GM18868 (cell line): ENCODE results near the gene RTKN.
A peak's percentile ranks its signal among the peaks of the same experiment; 100 is the strongest.
"Not testable (repeated sequence)": the region's sequence is repeated elsewhere in the genome, so short reads cannot be mapped to it uniquely, and the experiment has no call there.

ENCODE experiments used
- ATAC-seq: cut with Tn5 transposase; IDR thresholded peaks from one replicate; pipeline ENCODE4 v1.9.1; 2021; ENCODE audit warnings: mild to moderate bottlenecking, moderate library complexity; ENCODE audit not compliant: unreplicated experiment

Gene RTKN

DNA sequence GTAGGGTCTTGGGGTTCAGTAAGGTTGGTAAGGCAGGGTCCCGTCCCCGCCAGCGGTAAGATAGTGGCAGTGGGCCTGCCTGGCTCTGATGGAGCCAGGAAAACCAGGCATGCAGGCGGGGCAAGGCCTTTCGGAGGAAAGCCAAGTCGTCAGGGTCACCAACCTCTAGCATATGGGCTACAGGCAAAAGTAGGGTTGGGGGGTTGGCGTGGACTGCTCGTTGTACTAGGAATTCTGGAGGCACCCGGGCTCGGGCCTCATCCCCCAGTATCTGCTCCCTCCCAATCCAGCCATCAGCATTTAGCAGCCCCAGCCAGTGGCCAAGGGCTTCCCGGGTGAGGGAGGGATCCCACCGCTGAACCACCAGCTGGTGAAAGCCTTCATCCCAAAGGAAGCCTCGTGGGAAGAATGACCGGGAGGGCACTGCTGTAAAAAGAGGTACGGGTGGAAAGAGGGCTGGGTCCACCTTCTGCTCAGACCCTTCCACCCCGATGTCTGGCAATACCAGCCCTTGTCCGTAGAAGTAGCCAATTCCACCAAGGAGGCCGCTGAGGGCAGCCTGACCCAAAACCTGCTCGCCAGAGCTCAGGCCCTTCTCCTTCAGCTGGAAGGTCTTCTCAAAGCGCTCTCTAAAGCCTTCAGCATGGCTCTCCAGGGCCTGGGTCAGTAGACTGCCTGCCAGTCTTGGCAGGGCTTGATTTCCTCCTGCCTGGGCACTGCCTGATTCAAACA, 20.5 kb upstream of the RTKN start:
- no peak for ATAC-seq

DNA sequence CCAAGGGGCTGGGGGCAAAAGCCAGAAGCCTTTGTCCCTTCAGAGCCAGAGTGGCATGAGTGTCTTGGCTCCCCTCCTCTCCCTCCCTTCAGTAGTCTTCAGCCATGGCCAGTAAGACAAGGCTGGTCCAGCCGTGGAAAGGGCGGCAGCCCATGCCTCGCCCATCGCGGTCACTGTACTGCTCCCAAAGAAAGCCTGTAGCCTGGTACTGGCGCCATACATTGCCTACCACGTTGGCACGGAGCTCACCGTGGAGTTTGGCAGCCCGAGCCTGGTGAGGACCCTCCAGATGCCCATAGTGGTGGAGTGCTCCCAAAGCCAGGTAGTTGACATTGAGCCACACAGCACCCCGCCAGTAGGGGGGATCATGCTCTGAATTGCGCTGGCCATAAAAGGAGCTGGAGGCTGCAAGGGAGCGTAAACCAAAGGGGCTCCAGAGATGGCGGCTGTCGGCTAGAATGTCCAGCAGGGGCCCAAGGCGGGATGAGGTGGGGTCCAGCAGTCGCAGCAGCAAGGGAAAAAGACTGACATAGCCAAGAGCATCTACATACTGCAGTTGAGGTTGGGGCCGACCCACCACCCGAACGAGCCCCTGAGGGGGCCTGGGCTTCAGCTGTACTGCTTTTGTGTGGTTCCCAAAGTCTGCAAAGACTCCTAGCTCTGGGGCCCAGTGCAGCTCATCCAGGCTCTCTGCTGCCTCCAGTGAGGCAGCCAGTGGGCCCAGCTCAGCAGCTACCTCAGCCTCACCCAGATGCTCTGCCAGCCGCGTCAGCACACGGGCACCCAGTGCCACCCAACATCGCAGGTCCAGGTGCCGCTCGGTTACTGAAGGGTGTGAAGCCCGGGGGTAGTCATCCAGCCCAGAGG, 19.7 kb upstream of the RTKN start:
- ATAC-seq: no peak

DNA sequence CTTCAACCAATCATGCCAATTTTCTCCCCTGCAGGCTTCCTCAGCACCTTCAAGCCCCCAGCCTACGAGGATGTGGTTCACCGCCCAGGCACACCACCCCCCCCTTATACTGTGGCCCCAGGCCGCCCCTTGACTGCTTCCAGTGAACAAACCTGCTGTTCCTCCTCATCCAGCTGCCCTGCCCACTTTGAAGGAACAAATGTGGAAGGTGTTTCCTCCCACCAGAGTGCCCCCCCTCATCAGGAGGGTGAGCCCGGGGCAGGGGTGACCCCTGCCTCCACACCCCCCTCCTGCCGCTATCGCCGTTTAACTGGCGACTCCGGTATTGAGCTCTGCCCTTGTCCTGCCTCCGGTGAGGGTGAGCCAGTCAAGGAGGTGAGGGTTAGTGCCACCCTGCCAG, 18.4 kb upstream of the RTKN start:
- not testable (repeated sequence) for ATAC-seq

DNA sequence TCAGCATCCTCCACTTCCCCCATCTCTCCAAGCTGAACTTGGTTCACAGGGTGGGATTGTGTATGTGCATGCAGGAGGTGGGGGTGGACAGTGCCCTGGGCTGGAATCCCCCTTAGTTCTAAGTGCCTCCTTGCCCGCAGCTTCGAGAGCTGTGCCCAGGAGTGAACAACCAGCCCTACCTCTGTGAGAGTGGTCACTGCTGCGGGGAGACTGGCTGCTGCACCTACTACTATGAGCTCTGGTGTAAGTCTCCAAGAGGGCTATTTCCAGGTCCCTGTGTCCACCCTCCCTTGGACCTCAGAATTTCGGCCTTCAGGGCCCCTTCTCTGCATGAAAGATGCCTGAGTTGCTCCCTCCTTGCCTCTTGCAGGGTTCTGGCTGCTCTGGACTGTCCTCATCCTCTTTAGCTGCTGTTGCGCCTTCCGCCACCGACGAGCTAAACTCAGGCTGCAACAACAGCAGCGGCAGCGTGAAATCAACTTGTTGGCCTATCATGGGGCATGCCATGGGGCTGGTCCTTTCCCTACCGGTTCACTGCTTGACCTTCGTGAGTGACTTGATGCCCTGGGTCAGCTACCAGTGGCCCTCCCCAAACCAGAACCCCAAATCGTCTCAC, 17.9 kb upstream of the RTKN start:
- not testable (repeated sequence) for ATAC-seq

DNA sequence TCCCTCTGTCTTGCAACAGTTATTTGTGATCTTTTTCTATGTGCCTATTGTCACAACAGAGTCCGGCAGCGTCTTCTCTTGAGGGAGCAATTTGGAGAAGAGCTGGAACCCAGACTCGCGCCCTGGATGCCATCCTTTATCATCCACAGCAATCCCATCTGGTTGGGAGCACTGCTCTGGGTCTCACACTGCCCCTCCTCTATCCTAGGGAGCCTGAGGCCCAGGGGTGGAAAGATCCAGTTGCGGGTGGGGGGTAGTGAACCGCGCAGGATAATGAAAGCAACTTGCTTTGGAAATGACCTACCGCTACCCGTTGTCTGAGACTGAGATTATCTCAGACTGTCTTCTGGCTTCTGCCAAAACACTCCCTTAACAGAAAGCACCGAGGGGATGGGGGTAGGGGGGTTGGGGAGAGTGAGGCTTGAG, 17.2 kb upstream of the RTKN start:
- no peak for ATAC-seq

DNA sequence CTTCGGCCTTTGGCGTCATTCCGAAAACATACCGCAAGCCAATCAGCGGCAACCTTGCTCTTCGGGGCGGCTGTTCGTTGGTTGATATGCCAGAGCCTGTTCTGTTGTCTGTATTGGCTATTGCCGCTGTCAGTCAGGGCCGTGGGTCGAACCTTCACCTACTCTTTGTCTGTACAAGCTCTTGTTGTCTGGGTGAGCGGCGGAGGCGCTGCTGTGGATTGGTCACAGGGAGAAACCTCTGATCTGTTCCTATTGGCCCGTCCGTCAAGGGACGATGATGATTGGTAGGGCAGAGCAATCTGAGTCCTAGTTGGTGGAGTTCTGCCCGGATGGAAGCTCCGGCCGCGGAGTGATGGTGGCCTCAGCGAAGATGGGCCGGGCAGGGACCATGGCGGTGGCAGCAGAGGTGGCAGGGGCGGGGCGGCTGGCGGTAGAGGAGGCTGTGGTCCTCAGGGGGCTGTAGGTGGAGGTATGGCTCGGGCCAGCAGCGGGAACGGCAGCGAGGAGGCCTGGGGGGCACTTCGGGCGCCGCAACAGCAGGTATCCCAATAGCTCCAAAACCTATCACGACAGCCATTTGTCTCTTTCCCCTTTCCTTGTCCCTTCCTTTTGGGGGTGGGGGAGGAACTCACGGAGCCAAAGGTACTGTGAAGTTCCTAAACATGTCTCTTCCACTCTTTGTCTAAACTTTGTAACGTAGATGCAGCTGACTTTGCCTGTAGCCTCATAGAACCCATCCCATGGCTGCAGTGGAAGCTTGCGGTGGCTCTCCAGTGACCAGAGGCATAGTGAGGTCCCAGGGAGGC, 16.6 kb upstream of the RTKN start, which contains the start of gene WBP1:
TSS of gene WBP1 (plus strand) at position 307 of the 806 bp plus-strand sequence. CDS start at position 472, 165 bp downstream.
- ATAC-seq: peak; percentile 80

DNA sequence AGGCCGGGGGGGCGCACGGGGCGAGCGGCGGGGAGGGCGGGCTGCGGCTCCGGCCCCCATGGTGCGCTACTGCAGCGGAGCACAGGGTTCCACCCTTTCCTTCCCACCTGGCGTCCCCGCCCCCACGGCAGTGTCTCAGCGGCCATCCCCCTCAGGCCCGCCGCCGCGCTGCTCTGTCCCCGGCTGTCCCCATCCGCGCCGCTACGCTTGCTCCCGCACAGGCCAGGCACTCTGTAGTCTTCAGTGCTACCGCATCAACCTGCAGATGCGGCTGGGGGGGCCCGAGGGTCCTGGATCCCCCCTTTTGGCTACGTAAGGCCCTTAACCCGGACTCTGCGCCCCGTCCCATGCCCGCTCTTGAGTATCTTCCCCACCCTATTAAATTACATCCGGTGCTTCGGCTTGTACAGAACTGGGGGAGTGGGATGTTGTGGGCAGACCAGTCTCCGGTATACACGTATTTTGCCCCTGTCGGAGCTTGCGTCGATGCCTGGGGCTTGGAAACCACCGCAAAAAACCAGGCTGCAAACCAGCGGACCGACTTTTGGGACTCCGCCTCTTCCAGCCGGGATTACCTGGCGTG, 15.9 kb upstream of the RTKN start:
- peak; percentile 31 for ATAC-seq

DNA sequence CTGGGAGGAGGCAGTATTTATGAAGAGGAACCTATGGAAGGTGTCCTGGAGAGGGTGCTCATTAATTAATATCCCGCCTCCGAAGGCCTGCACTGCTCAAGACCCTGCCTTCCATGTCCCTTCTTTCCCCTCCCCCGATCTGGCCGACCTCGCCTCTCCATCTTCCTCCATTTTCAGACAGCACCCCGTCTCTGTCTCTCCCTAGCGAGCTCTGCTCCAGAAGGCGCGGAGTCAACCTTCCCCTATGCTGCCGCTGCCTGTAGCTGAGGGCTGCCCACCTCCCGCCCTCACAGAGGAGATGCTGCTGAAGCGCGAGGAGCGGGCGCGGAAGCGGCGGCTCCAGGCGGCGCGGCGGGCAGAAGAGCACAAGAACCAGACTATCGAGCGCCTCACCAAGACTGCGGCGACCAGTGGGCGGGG, 15.4 kb upstream of the RTKN start:
- no peak for ATAC-seq

DNA sequence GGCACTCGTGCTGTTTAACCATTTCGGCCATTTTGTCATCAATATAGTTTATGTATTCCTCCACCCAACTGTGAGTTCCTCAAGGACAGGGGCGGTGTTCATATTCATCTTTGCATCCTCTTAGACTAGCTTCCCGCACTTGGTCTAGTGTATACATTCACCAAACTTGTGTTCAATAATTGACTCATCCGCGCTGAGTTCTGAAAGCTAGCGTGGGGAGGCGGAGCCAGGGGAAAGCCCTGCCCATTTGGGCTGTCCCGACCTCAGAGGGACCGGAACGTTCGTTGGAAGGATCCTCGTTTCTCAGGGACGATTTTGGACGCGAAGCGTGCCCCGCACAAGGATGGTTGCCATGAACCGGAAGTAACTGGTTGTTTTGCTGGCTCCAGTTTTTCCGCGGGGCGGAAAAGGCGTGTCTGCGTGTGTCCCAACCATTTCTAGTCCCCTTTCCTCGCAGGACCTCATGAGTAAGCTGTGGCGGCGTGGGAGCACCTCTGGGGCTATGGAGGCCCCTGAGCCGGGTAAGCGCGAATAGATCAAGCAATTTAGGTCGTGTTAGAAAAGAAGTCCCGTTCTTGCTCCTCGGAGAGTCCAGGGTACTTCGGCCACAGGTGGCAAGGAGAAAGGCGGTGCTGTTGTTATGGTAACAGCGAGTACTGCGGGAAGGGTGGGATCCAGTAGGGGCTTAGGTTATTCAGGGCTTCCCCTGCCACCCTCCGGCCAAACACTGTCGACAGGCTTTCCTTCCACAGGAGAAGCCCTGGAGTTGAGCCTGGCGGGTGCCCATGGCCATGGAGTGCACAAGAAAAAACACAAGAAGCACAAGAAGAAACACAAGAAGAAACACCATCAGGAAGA, 13.1 kb upstream of the RTKN start, which contains the start of gene INO80B:
TSS of gene INO80B (plus strand) at position 434 of the 858 bp plus-strand sequence. CDS start at position 464, 30 bp downstream.
- ATAC-seq: peak; percentile 41

DNA sequence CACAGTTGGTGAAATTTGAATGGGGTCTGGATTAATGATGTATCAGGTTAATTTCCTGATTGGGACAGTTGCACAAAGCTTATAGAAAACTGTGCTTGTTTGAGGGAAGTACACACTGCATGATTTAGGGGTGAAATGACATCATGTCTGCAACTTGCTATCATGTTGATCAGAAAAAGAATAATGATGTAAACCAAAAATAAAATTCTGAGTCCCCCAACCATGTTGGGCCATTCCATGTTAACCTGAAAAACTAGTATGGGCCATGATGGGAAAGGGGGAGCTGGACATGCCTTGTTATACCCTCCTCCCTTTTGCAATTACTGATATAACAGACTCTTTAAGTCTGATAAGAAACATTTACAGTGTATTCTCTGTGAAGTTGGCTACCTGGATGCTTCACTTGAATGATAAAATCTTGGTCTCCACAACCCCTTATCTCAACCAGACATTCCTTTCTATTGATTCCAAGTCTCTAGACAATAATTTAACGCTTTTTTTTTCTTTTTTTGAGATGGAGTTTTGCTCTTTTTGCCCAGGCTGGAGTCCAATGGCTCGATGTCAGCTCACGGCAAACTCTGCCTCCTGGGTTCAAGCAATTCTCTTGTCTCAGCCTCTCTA, 8.9 kb upstream of the RTKN start:
- no peak for ATAC-seq

DNA sequence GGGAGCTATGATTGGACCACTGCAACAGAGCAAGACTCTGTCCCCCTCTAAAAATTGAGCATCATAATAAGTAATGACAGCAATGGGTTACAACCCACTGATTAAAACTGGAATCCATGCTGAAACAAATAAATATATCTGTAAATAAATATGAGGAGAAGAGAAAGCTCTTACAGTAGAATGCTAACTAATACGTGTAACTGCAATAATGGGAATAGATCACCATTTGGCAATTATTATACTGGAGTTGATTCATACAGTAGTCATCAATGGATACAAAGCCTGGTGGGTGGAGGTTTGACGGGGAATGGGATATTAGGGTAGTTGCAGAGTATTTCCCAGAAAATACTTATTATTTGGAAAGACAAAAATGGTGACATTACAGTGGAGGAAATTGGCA, 7.0 kb upstream of the RTKN start:
- ATAC-seq: no peak

DNA sequence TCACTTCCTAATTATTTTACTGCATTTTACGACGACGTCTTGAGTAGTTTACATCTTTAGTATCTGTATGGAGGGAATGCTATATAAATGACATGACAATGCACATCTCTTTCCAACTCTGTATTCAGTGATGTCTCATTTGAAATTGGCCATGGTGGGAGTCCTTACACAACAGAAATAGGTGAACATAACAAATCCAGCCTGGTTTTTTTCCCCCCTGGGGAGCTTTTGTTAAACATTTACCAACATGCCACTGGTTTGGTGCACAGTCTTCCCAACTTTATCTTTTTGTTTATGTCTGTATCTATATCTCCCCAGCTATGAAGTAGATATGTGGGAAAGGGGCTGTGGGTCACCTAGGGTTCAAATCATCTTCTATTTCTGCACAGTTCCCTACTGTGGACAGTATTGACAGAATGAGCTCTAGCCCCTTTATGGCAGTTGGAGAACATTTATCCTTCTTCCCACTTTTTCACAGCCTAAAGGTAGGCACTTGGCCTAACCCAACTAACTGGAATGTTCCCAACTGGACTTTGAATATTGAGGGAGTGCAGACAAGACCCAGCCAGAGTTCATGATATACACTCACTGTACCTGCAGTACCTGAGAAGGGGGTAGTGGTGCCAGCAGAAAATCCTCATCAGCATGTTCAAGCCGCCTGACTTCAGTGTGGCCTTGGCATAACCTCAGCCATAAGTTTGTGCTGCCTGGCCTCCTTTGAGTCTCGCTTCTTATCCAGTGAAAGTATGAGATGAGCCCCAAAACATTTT, 5.7 kb upstream of the RTKN start:
- no peak for ATAC-seq

DNA sequence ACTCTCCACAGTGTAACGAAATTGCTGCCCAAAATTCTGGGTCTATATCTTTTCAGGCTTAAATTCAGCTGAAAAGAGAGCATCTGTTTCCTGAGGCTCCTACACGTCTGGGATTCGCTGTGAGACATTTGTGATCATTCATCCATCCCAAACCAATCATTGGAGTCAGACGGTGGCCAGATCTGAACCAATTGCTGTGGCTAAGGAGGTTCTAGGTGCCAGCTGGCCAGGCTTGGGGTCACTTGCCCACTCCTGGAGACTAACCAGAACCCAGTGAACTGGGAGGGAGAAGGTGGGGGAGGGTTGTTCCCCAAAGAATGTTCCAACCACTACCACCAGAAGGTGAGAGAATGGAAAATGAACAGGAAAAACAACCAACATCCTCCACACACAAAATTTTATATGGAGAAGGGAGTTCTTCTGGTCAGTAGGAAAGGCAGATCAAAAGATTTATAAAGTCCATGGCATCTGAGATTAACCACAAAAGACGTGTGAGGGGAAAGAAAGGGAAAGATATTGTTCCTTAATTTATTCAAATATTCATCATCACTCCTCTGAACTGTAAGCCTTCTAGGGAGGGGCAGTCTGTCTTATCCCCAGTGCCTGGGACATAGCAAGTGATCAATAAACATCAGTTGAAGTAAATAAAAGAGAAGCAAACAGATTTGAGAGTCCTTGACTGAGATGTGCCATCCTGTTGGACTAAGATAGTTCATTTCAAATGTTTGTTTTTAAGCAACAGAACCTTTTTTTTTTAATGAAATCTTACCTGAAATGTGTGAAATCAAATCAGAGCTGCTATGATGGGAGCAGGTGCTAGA, 3.0 kb upstream of the RTKN start:
- ATAC-seq: no peak

DNA sequence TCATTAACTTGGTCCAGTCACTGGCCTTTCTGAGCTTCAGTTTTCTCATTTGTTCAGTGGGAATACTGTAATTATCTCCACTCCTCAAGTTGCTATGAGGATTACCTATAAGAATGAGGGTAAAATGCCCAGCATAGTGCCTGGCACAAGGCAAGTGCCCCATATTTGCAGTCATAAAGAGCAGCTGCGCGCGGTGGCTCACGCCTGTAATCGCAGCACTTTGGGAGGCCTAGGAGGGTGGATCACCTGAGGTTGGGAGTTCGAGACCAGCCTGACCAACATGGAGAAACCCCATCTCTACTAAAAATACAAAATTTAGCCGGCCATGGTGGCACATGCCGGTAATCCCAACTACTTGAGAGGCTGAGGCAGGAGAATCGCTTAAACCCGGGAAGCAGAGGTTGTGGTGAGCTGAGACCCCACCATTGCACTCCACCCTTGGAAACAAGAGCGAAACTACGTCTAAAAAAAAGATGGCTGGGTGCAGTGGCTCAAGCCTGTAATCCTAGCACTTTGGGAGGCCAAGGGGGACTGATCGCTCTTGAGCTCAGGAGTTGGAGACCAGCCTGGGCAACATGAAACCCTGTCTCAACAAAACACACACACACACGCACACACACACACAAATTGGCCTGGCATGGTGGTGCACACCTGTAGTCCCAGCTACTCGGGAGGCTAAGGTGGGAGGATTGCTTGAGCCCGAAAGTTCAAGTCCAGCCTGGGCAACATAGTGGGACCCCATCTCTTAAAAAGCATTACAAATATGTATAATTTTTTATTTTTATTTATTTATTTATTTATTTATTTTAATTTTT, 953 bp upstream of the RTKN start:
- not testable (repeated sequence) for ATAC-seq

DNA sequence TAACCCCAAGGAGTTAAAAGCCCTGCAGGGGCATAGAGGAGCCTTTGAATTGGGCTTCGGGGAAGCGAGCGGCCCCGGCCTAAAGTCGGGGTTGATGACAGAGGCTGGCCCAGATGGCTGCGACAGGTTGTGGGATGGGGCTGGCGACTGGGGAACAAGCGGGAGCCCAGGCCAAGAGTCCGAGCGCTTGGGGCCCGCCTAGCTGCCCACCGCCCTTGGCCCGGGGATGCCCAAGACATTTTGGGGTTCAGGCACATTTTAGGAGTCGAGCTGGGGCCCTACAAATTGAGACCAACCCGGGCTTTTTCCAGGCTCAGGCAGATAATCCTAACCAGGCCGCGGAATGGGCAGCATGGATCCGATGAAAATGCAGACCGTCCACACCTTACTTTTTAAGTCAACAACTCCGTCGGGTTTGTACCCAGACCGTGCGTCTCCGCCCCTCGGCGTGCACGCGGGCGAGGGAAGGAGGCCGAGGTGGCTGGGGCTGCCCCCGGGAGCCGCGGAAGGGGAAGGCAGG, 507 bp downstream of the RTKN start:
- ATAC-seq: no peak
